Activated B cell treated with CpG ODN at 0.5 μM for 24 hours (primary cell): ENCODE data around the gene RNF166. TPM values are rescaled to one million over a fixed set of nuclear protein-coding genes. Genes with fewer than 3 reads are reported as not detected.

Experiments used
- ATAC-seq: fragments of 200-7000 bp; cut with Tn5 transposase; one replicate; pipeline ENCODE4 v1.10.0; 2021; ENCODE audit warnings: low read depth, mild to moderate bottlenecking, moderate library complexity
- CTCF ChIA-PET: fragments of 350-600 bp; sonication (Branson Sonifier 250); formaldehyde crosslinking; loops from one replicate; lab custom pipeline; 2021; ENCODE audit warnings: antibody characterized with exemption; lab: Charles Lee
- POLR2A ChIA-PET: fragments of 350-600 bp; sonication (Branson Sonifier 250); formaldehyde crosslinking; loops from one replicate; lab custom pipeline; 2021; ENCODE audit warnings: antibody characterized with exemption; lab: Charles Lee
- DNase-seq: peaks from one replicate; pipeline ENCODE4 v3.0.0; 2022
- H3K27ac Mint-ChIP-seq: one replicate; pipeline ENCODE4 v1.8.0; 2020; ENCODE audit warnings: mixed read lengths
- H3K27me3 Mint-ChIP-seq: one replicate; pipeline ENCODE4 v1.8.0; 2021; ENCODE audit warnings: mixed read lengths
- H3K36me3 Mint-ChIP-seq: one replicate; pipeline ENCODE4 v1.8.0; 2021; ENCODE audit warnings: low read depth, mixed read lengths
- H3K4me1 Mint-ChIP-seq: one replicate; pipeline ENCODE4 v1.8.0; 2021; ENCODE audit warnings: mixed read lengths
- H3K4me3 Mint-ChIP-seq: one replicate; pipeline ENCODE4 v1.8.0; 2020; ENCODE audit warnings: mild to moderate bottlenecking, mixed read lengths
- H3K9me3 Mint-ChIP-seq: one replicate; pipeline ENCODE4 v1.8.0; 2020; ENCODE audit warnings: mixed read lengths
- CTCF ChIP-seq: fragments of 200-600 bp; IDR thresholded peaks from one replicate; pipeline ENCODE4 v1.8.0; 2022; ENCODE audit warnings: antibody characterized with exemption, mild to moderate bottlenecking
- intact Hi-C: fragments of 100-400 bp; cut with micrococcal nuclease; formaldehyde crosslinking; loops from one replicate; pipeline ENCODE4 v1.15.1; 2024
- total RNA-seq: library from RNA; stranded (reverse); gene quantifications from 2 replicates; pipeline ENCODE4 v1.2.3, GENCODE V29; 2022

Gene RNF166
- total RNA-seq, 1 donor from 2014 or later = 45.3 TPM

GRCh38 chr16:88723507-88723887 is 17.3 kb upstream of the RNF166 start:
- Mint-ChIP-seq H3K36me3 (peaks cover 68% of the 10 kb centered on the region), H3K9me3 (no peaks in the 10 kb centered on the region), H3K27me3 (no peaks in the 10 kb centered on the region), H3K4me3 (no peak overlapping the region), H3K4me1 (no peaks in the 10 kb centered on the region), H3K27ac (no peak overlapping the region)
- CTCF ChIA-PET = no interaction called here
- POLR2A ChIA-PET = no interaction called here
- intact Hi-C loops = no loop called here
- DNase-seq = no peak
- no peak for TF ChIP-seq CTCF
- ATAC-seq = no peak

- ChIA-PET POLR2A (interaction anchor here (0.7 kb wide), 1 partner anchor 8 kb away, joined by 3 read pairs; no protein-coding TSS in a partner anchor), CTCF (no interaction called here)
- Mint-ChIP-seq H3K4me1 (no peaks in the 10 kb centered on the region), H3K36me3 (peaks cover 72% of the 10 kb centered on the region), H3K27me3 (no peaks in the 10 kb centered on the region), H3K27ac (no peak overlapping the region), H3K9me3 (no peaks in the 10 kb centered on the region), H3K4me3 (no peak overlapping the region)
- intact Hi-C loops = no loop called here
- TF ChIP-seq CTCF = no peak
- ATAC-seq = no peak
- DNase-seq = no peak
Measured at GRCh38 chr16:88722784-88723506, 16.7 kb upstream of the RNF166 start.

GRCh38 chr16:88721815-88722755 is 15.9 kb upstream of the RNF166 start:
- POLR2A ChIA-PET = interaction anchor here (0.7 kb wide), 1 partner anchor 7 kb away, joined by 3 read pairs; no protein-coding TSS in a partner anchor
- peaks cover 72% of the 10 kb centered on the region for H3K36me3 Mint-ChIP-seq
- intact Hi-C loops = no loop called here
- TF ChIP-seq CTCF = no peak
- no peaks in the 10 kb centered on the region for H3K4me1 Mint-ChIP-seq
- no peaks in the 10 kb centered on the region for H3K9me3 Mint-ChIP-seq
- CTCF ChIA-PET = no interaction called here
- DNase-seq (no peak), ATAC-seq (no peak)
- no peaks in the 10 kb centered on the region for H3K27me3 Mint-ChIP-seq
- H3K4me3 Mint-ChIP-seq = no peak overlapping the region
- no peak overlapping the region for H3K27ac Mint-ChIP-seq

- no peaks in the 10 kb centered on the region for H3K9me3 Mint-ChIP-seq
- H3K27ac Mint-ChIP-seq = no peak overlapping the region
- POLR2A ChIA-PET = no interaction called here
- DNase-seq (no peak), ATAC-seq (no peak)
- H3K27me3 Mint-ChIP-seq = no peaks in the 10 kb centered on the region
- H3K4me3 Mint-ChIP-seq = no peak overlapping the region
- intact Hi-C loops = no loop called here
- no peaks in the 10 kb centered on the region for H3K4me1 Mint-ChIP-seq
- no peak for TF ChIP-seq CTCF
- CTCF ChIA-PET = no interaction called here
- peaks cover 76% of the 10 kb centered on the region for H3K36me3 Mint-ChIP-seq
Measured at GRCh38 chr16:88721236-88721635, 15.0 kb upstream of the RNF166 start.

- Mint-ChIP-seq H3K27me3 (no peaks in the 10 kb centered on the region), H3K4me3 (no peak overlapping the region), H3K36me3 (peaks cover 73% of the 10 kb centered on the region), H3K4me1 (no peaks in the 10 kb centered on the region), H3K27ac (no peak overlapping the region), H3K9me3 (no peaks in the 10 kb centered on the region)
- no peak for ATAC-seq
- no peak for TF ChIP-seq CTCF
- POLR2A ChIA-PET = interaction anchor here (0.7 kb wide), 1 partner anchor 57 kb away, joined by 3 read pairs; no protein-coding TSS in a partner anchor
- CTCF ChIA-PET = no interaction called here
- no peak for DNase-seq
- intact Hi-C loops = no loop called here
Measured at GRCh38 chr16:88720396-88720970, 14.3 kb upstream of the RNF166 start.
